ENCODE results near the gene MAZ. TPM values are rescaled to one million over a fixed set of nuclear protein-coding genes. Genes with fewer than 3 reads are reported as not detected.
A peak's percentile ranks its signal among the peaks of the same experiment; 100 is the strongest.

MAZ gene
- total RNA-seq (2021; fragmentation: NEBNext Ultra II Directional; extraction: Animal tissue kit (Norgen Biotek cat#: 25700)) (376 and 380 TPM in 2 replicates), polyA plus RNA-seq (2011; rRNA removed) (219 and 357 TPM in 2 replicates), polyA minus RNA-seq (2011; rRNA and poly(A)+ RNA removed) (294 and 426 TPM in 2 replicates)
- 226 TPM for polyA plus RNA-seq (2011; cell fraction: cytosol; rRNA removed)
- polyA plus RNA-seq (2011; cell fraction: nucleus; rRNA removed), result 465 TPM
- 359 to 553 TPM (median 440 TPM) in 4 replicates for polyA plus RNA-seq (2012, experiment 1 of 2)
- polyA plus RNA-seq (2012, experiment 2 of 2), result 327 TPM
- 126 TPM for polyA plus RNA-seq (2013, experiment 1 of 2)
- polyA plus RNA-seq (2013, experiment 2 of 2), result 116 TPM
- polyA minus RNA-seq (2011; cell fraction: cytosol; rRNA and poly(A)+ RNA removed), result 315 TPM
- 159 TPM for polyA minus RNA-seq (2011; cell fraction: nucleus; rRNA and poly(A)+ RNA removed)
- long read RNA-seq, experiment 1, transcript MAZ-209 (2 exons, 1,313 nt), result major isoform, 5 of 162 reads
- long read RNA-seq, experiment 1, partial matches to known transcripts, result 135 of 162 reads
- long read RNA-seq, experiment 1, other reads (novel, unspliced or antisense), result 17 of 162 reads
- long read RNA-seq, experiment 2, transcript MAZ-214 (3 exons, 1,464 nt), result major isoform, 7 of 39 reads
- long read RNA-seq, experiment 2, partial matches to known transcripts, result 27 of 39 reads
- long read RNA-seq, experiment 2, other reads (novel, unspliced or antisense), result 2 of 39 reads

DNA sequence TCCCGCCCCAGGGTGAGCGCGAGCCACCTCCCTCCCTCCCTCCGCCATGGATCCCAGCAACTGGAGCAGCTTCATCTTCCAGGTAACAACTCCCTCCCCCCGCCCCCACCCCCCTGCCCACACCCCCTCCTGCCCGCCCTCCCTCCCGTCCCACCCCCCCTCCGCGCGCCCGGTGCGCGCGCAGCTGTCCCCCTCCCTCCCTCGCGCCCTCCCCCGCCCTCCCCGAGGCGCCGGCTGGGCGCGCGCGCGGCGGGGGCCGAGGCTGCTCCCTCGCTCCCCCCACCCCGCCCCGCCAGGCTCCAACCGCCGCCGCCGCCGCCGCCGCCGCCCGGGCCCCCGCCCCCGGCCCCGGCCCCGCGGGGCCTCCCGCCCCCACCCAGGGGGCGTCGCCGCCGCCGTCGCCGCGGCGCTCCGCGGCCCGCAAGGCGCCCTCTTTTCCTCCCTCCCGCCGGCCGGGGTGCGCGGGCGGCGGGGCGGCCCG, at the start of gene MAZ:
TSS of gene MAZ (plus strand) at position 431 of the 481 bp plus-strand sequence. CDS start 173 bp downstream, outside the sequence.
- H3K18ac ChIP-seq (ENCODE audit: extremely low read depth, low read length), result peak within 1 kb of the TSS; percentile 86

More for the DNA sequence above, at the start of gene MAZ:
- peaks cover 15 to 26% of the 10 kb centered on the region in 2 experiments for H4K20me1 ChIP-seq (replicated peaks in 1 of 2; ENCODE audit: control insufficient read depth in 1 of 2, insufficient read depth in 2 of 2, low read length in 2 of 2)
- FAIRE-seq (no peak), DNase-seq (ENCODE audit: low read depth in 1 of 2, low spot score in 2 of 2) (no peak)
- H2BK120ac ChIP-seq (replicated peaks; ENCODE audit: low read depth, low read length), result no peak within 1 kb of the TSS
- peaks cover 13% of the 10 kb centered on the region; the same call in 1 of the 2 replicates for H3K23me2 ChIP-seq (ENCODE audit: low read depth, low read length)
- peak within 1 kb of the TSS; percentile 88 for H4K91ac ChIP-seq (replicated peaks; ENCODE audit: insufficient read length, low read length)
- no peak within 1 kb of the TSS; the same call in 1 of the 2 replicates for H2BK15ac ChIP-seq (ENCODE audit: low read length)
- H2AFZ ChIP-seq (ENCODE audit: low read length), result no peak within 1 kb of the TSS
- peak within 1 kb of the TSS; percentile 91 to 95 for H3K4me2 ChIP-seq (ENCODE audit: insufficient read depth in 1 of 2, low read depth in 2 of 2, low read length in 2 of 2)
- H3K27ac ChIP-seq (ENCODE audit: low read depth, low read length), result peak within 1 kb of the TSS; percentile 67; the same call in 1 of the 2 replicates
- H2BK5ac ChIP-seq (ENCODE audit: low read depth, low read length), result peak within 1 kb of the TSS; percentile 92
- ChIA-PET CTCF (ENCODE audit: partially characterized antibody) (interaction anchor here (1.4 to 4.4 kb wide), 3 partner anchors 12 to 35 kb away, joined by 3 to 30 read pairs (median 15); partner anchors contain the start of genes KIF22, MVP and PAGR1), POLR2A (ENCODE audit: partially characterized antibody) (interaction anchor here (0.5 to 3.9 kb wide), 13 partner anchors 8 to 685 kb away, joined by 3 to 41 read pairs (median 5); partner anchors contain the start of genes MVP and PAGR1)
- peak within 1 kb of the TSS; percentile 92 for H3K4ac ChIP-seq (replicated peaks; ENCODE audit: insufficient read length, low read depth, low read length)
- peak within 1 kb of the TSS; percentile 54 to 85 (median 70) for H3K4me3 ChIP-seq (ENCODE audit: extremely low read depth in 1 of 4, insufficient read depth in 2 of 4, low read depth in 3 of 4, low read length in 4 of 4)
- peaks cover 20 to 53% (median 27%) of the 10 kb centered on the region in 4 experiments for H3K36me3 ChIP-seq (ENCODE audit: control insufficient read depth in 2 of 4, insufficient read depth in 4 of 4, low read length in 3 of 4)
- H3K9ac ChIP-seq (replicated peaks in 1 of 4; ENCODE audit: extremely low read depth in 1 of 4, low read depth in 3 of 4, low read length in 3 of 4), result peak within 1 kb of the TSS; percentile 24 to 82 (median 78)
- peak within 1 kb of the TSS; percentile 65 for H4K5ac ChIP-seq (ENCODE audit: insufficient read length, low read depth, low read length)
- H2AK5ac ChIP-seq (ENCODE audit: low read depth, low read length), result no peak within 1 kb of the TSS
- peak within 1 kb of the TSS; percentile 48 for H3K56ac ChIP-seq (replicated peaks; ENCODE audit: insufficient read length, low read depth, low read length)
- H3K79me2 ChIP-seq (ENCODE audit: control insufficient read depth in 1 of 2, insufficient read depth in 2 of 2, low read length in 2 of 2), result peaks cover 7 to 22% of the 10 kb centered on the region in 2 experiments
- H3K4me1 ChIP-seq (replicated peaks in 1 of 4; ENCODE audit: control insufficient read depth in 3 of 4, insufficient read depth in 4 of 4, low read length in 3 of 4), result peaks cover 0 to 37% (median 27%) of the 10 kb centered on the region in 4 experiments; a peak in 6 of 7 replicates
- no peaks in the 10 kb centered on the region for H3K9me3 ChIP-seq (ENCODE audit: insufficient read depth in 2 of 2, low read depth in 1 of 2, low read length in 1 of 2)
- H3K27me3 ChIP-seq (replicated peaks in 1 of 4; ENCODE audit: control insufficient read depth in 3 of 4, extremely low read depth in 1 of 4, insufficient read depth in 3 of 4, low read length in 3 of 4), result no peaks in the 10 kb centered on the region
- H3K23ac ChIP-seq (ENCODE audit: insufficient read length), result no peak within 1 kb of the TSS
- TF ChIP-seq YY1 (IDR thresholded peaks at IDR 0.05; ENCODE audit: low read depth, low read length) (no peak), POLR2AphosphoS5 (IDR thresholded peaks at IDR 0.05; ENCODE audit: low read depth, low read length) (peak; percentile 7; the same call in 1 of the 2 replicates)
- no CpG with 5 or more reads among the region's 67 CpGs for WGBS, 2 experiments (ENCODE audit: extremely low coverage in 1 of 2, insufficient coverage in 1 of 2, insufficient read length in 1 of 2, insufficient replicate concordance in 2 of 2, low coverage in 1 of 2, low lambda C conversion rate in 2 of 2, missing lambda C conversion rate in 1 of 2)
- 0 out of 2 replicates have a peak within 1 kb of the TSS, but pooled peaks have one; percentile 12 for H2BK12ac ChIP-seq (ENCODE audit: low read depth, low read length)
- no peaks in the 10 kb centered on the region for H3K79me1 ChIP-seq (ENCODE audit: low read depth, low read length)
- no peak within 1 kb of the TSS for H2BK20ac ChIP-seq (ENCODE audit: low read length)
- no peak within 1 kb of the TSS for H3K14ac ChIP-seq (ENCODE audit: insufficient read length)
- H4K8ac ChIP-seq (ENCODE audit: extremely low read depth, insufficient read depth, low read length), result peak within 1 kb of the TSS; percentile 74

Measured in H1 (cell line).